OCI-LY1 (cell line): ENCODE data around the gene TULP4.
"Not testable (repeated sequence)": the region's sequence is repeated elsewhere in the genome, so short reads cannot be mapped to it uniquely, and the experiment has no call there.

Source experiments
- H2AFZ ChIP-seq: fragments of 200-600 bp; sonication (generic), shearing (Covaris generic); 2 replicates; pipeline ENCODE4 v1.6.0; 2014; ENCODE audit warnings: antibody characterized with exemption, mild to moderate bottlenecking, low read length
- H3F3A ChIP-seq: fragments of 200-600 bp; sonication (generic), shearing (Covaris generic); 2 replicates; pipeline ENCODE4 v1.6.0; 2014; ENCODE audit warnings: mild to moderate bottlenecking, antibody characterized with exemption, low read length, moderate library complexity; ENCODE audit not compliant: insufficient read depth
- H3K27ac ChIP-seq: fragments of 200-600 bp; sonication (generic); 2 replicates; pipeline ENCODE4 v1.5.1; 2014; ENCODE audit warnings: low read length, mixed run types, mild to moderate bottlenecking, low read depth; ENCODE audit not compliant: poor library complexity, severe bottlenecking
- H3K27me3 ChIP-seq: fragments of 200-600 bp; sonication (generic); 2 replicates; pipeline ENCODE4 v1.6.0; 2014; ENCODE audit warnings: antibody characterized with exemption, mild to moderate bottlenecking, low read length, moderate library complexity; ENCODE audit not compliant: insufficient read depth
- H3K36me3 ChIP-seq: fragments of 200-600 bp; sonication (generic); 2 replicates; pipeline ENCODE4 v1.6.1; 2014; ENCODE audit warnings: mild to moderate bottlenecking, antibody characterized with exemption, low read length, moderate library complexity, mixed read lengths; ENCODE audit not compliant: insufficient read depth
- H3K4me1 ChIP-seq: fragments of 200-600 bp; sonication (generic); 2 replicates; pipeline ENCODE4 v1.5.1; 2014; ENCODE audit warnings: mild to moderate bottlenecking, low read length, moderate library complexity; ENCODE audit not compliant: insufficient read depth, severe bottlenecking
- H3K4me2 ChIP-seq: fragments of 200-600 bp; sonication (generic), shearing (Covaris generic); 2 replicates; pipeline ENCODE4 v1.6.1; 2014; ENCODE audit warnings: low read length
- H3K4me3 ChIP-seq: fragments of 200-600 bp; sonication (generic); 2 replicates; pipeline ENCODE4 v1.5.1; 2014; ENCODE audit warnings: low read length, low read depth, mild to moderate bottlenecking, mixed read lengths; ENCODE audit not compliant: poor library complexity, severe bottlenecking
- H3K79me2 ChIP-seq: fragments of 200-600 bp; shearing (Covaris generic); 2 replicates; pipeline ENCODE4 v1.6.1; 2016; ENCODE audit warnings: mixed run types, low read length, mixed read lengths; ENCODE audit not compliant: insufficient read depth
- H3K9ac ChIP-seq: fragments of 200-600 bp; sonication (generic), shearing (Covaris generic); 2 replicates; pipeline ENCODE4 v1.6.1; 2014; ENCODE audit warnings: mild to moderate bottlenecking, low read length, mixed read lengths
- H3K9me2 ChIP-seq: fragments of 200-600 bp; sonication (generic), shearing (Covaris generic); 2 replicates; pipeline ENCODE4 v1.6.1; 2014; ENCODE audit warnings: low read depth, mild to moderate bottlenecking, low read length, mixed read lengths
- H3K9me3 ChIP-seq: fragments of 200-600 bp; shearing (Covaris generic); 2 replicates; pipeline ENCODE4 v1.6.1; 2014; ENCODE audit warnings: low read length, mixed read lengths
- H4K20me1 ChIP-seq: fragments of 200-600 bp; sonication (generic), shearing (Covaris generic); 2 replicates; pipeline ENCODE4 v1.6.0; 2016; ENCODE audit warnings: mild to moderate bottlenecking, low read length; ENCODE audit not compliant: insufficient read depth
- CTCF ChIP-seq: fragments of 200-600 bp; sonication (generic), shearing (Covaris generic); IDR thresholded peaks from 2 replicates; pipeline ENCODE4 v1.5.1; 2017; ENCODE audit warnings: mild to moderate bottlenecking, antibody characterized with exemption, low read length, moderate library complexity, mixed read lengths
- EZH2 ChIP-seq: fragments of 200-600 bp; sonication (generic), shearing (Covaris generic); IDR thresholded peaks from 2 replicates; pipeline ENCODE4 v1.8.0; 2017; ENCODE audit warnings: borderline replicate concordance, mixed run types, mild to moderate bottlenecking, antibody characterized with exemption, low read length, moderate library complexity, mixed read lengths

Gene TULP4

GRCh38 chr6:158338311-158339112 is 26.2 kb downstream of the TULP4 start:
- Histone ChIP-seq H3K36me3 (peaks cover 27% of the 10 kb centered on the region), H3K4me2 (no peak overlapping the region), H4K20me1 (no peaks in the 10 kb centered on the region), H3K9me3 (no peaks in the 10 kb centered on the region), H3K9me2 (no peaks in the 10 kb centered on the region), H3F3A (no peaks in the 10 kb centered on the region; the same call in 1 of the 2 replicates), H2AFZ (no peak overlapping the region), H3K9ac (no peak overlapping the region), H3K27me3 (no peaks in the 10 kb centered on the region), H3K79me2 (peaks cover 20% of the 10 kb centered on the region), H3K27ac (no peak overlapping the region), H3K4me1 (peaks cover 10% of the 10 kb centered on the region), H3K4me3 (no peak overlapping the region)
- TF ChIP-seq EZH2, result no peak
- TF ChIP-seq CTCF, result no peak

- H3K4me3 ChIP-seq, H2AFZ ChIP-seq, H3K9me2 ChIP-seq, H3K27me3 ChIP-seq, H4K20me1 ChIP-seq, H3K9ac ChIP-seq, H3K4me2 ChIP-seq, H3K9me3 ChIP-seq, H3K27ac ChIP-seq, H3F3A ChIP-seq: not testable (repeated sequence)
- Histone ChIP-seq H3K36me3 (peaks cover 23% of the 10 kb centered on the region), H3K4me1 (peaks cover 10% of the 10 kb centered on the region), H3K79me2 (peaks cover 13% of the 10 kb centered on the region)
These were observed 26.9 kb downstream of the TULP4 start for GRCh38 chr6:158339197-158339596.

GRCh38 chr6:158340252-158340651 is 28.0 kb downstream of the TULP4 start:
- Histone ChIP-seq H3K9me2 (no peaks in the 10 kb centered on the region), H3K4me2 (no peak overlapping the region), H3K4me3 (no peak overlapping the region), H4K20me1 (no peaks in the 10 kb centered on the region), H3K36me3 (peaks cover 30% of the 10 kb centered on the region), H2AFZ (no peak overlapping the region), H3K4me1 (peaks cover 10% of the 10 kb centered on the region), H3F3A (no peaks in the 10 kb centered on the region; the same call in 1 of the 2 replicates), H3K27ac (no peak overlapping the region), H3K79me2 (peaks cover 9% of the 10 kb centered on the region), H3K9ac (no peak overlapping the region), H3K27me3 (no peaks in the 10 kb centered on the region), H3K9me3 (peaks cover 3% of the 10 kb centered on the region; the same call in 1 of the 2 replicates)
- TF ChIP-seq EZH2, result no peak
- TF ChIP-seq CTCF, result no peak

- Histone ChIP-seq H3K4me1 (no peaks in the 10 kb centered on the region), H3K36me3 (peaks cover 28% of the 10 kb centered on the region), H3K9me2 (no peaks in the 10 kb centered on the region), H3K79me2 (peaks cover 5% of the 10 kb centered on the region; the same call in 1 of the 2 replicates), H3K4me2 (no peak overlapping the region), H3F3A (no peaks in the 10 kb centered on the region), H4K20me1 (no peaks in the 10 kb centered on the region), H3K9me3 (peaks cover 8% of the 10 kb centered on the region), H2AFZ (no peak overlapping the region), H3K9ac (no peak overlapping the region), H3K27ac (no peak overlapping the region), H3K4me3 (no peak overlapping the region), H3K27me3 (no peaks in the 10 kb centered on the region)
- no peak for TF ChIP-seq CTCF
- no peak for TF ChIP-seq EZH2
These were observed 32.3 kb downstream of the TULP4 start for GRCh38 chr6:158344534-158344933.

- H3K4me1 ChIP-seq, H3K4me2 ChIP-seq, H3K79me2 ChIP-seq, H3K27ac ChIP-seq, H3K27me3 ChIP-seq, H3K9me2 ChIP-seq, H2AFZ ChIP-seq, H4K20me1 ChIP-seq, H3K4me3 ChIP-seq, H3K9me3 ChIP-seq, H3F3A ChIP-seq, H3K9ac ChIP-seq: not testable (repeated sequence)
- peaks cover 28% of the 10 kb centered on the region for H3K36me3 ChIP-seq
These were observed 33.2 kb downstream of the TULP4 start for GRCh38 chr6:158345444-158345843.
